GM12892 (cell line): ENCODE data around the gene PRICKLE2.

Source experiments
- POLR2A ChIP-seq: IDR thresholded peaks from 2 replicates; pipeline ENCODE4 v1.6.1; 2011; ENCODE audit warnings: low read depth, low read length, control low read depth
- POLR2AphosphoS5 ChIP-seq: IDR thresholded peaks from 2 replicates; pipeline ENCODE4 v1.6.1; 2011; ENCODE audit warnings: low read depth, low read length, control low read depth
- TAF1 ChIP-seq: IDR thresholded peaks from 2 replicates; pipeline ENCODE4 v1.6.1; 2011; ENCODE audit warnings: low read depth, mild to moderate bottlenecking, control low read depth, low read length, borderline replicate concordance

GRCh38 chr3:64083575-64083974 is 141.7 kb downstream of the PRICKLE2 start:
- TF ChIP-seq POLR2A: no peak
- no peak for TF ChIP-seq POLR2AphosphoS5
- TF ChIP-seq TAF1: no peak
